ENCODE measurements around the gene MUS81.

MUS81 gene

DNA sequence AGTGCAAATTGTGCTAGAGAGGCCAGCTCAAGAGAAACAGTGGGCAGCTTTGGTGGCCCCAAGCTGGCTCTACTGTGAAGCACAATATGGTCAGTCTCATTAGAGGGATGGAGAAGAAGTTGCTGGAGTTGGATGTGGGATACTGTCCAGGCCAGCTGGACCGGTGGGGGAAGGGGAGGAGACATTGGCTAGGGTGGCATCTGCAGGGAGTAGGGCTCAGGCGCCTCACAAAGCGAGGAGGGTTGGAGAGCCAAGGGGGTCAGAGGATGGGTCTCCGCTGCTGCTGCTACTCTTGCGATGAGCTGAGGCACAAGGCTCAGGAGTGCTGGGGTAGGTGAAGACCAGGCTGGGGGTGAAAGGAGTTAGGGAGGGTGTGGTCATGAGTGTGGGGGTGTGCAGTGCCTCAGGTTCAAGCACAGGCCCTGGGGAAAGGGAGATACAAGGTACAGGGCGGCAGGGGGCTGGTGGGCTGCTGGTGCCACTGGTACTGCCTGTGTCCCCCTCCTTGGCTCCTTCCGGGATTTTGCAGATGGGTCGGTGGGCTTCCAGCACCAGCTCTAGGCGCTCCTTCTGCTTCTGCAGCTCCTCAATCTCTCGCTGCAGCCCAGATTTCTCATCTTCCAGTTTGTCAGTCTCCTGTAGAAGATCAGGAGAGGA, 32.6 kb downstream of the MUS81 start:
- DNase-seq (ENCODE audit: low read depth): no peak

DNA sequence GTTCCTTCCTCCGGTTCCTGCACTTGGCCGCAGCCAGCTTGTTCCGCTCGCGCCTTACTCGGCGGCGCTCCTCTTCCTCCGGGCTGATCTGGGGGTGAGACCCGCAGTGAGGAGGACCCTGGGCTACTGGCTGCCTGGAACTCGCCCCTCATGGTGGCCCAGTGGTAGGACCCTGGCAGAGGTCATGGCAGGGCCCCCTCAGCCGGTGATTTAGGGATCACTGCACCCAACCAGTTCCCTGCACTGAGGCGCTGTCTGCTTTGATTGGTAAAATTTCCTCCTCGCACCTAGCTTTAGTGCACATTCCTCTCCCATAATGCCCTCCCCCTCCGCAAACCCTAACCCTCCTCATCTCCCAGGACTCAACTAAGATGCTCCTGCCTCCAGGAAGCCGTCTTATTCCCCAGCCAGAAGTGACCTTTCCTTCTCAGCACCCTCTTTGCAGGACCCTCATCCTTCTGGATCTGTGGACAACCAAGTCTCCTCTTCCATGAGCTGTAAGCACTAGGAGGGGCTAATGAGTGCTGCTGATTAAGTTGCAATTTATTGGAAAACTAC, 33.9 kb downstream of the MUS81 start:
- no peak for DNase-seq (ENCODE audit: low read depth)

DNA sequence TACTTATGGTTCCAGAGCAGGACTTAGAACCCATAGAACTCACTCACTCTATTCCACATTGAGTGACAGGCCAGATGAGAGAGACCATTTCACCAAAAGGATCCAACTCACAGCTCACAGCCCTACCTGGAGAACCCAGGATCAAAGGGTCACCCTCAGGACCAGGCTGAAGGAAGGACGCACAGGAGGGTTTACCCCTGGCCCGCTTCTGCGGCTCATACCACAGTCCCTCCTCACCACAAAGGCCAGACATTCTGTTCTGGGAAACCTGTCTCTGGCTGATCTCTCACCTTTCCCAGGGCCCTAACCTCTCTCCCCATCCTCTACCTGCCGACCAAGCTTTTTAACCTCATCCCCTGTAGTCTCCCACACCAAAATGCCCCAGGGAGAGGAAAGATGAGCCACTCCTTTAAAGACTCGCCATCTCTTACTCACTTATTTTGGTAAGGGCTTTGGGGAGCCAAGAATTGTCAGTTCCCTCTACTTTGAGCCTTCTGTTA, 35.3 kb downstream of the MUS81 start:
- no peak for DNase-seq (ENCODE audit: low read depth)

DNA sequence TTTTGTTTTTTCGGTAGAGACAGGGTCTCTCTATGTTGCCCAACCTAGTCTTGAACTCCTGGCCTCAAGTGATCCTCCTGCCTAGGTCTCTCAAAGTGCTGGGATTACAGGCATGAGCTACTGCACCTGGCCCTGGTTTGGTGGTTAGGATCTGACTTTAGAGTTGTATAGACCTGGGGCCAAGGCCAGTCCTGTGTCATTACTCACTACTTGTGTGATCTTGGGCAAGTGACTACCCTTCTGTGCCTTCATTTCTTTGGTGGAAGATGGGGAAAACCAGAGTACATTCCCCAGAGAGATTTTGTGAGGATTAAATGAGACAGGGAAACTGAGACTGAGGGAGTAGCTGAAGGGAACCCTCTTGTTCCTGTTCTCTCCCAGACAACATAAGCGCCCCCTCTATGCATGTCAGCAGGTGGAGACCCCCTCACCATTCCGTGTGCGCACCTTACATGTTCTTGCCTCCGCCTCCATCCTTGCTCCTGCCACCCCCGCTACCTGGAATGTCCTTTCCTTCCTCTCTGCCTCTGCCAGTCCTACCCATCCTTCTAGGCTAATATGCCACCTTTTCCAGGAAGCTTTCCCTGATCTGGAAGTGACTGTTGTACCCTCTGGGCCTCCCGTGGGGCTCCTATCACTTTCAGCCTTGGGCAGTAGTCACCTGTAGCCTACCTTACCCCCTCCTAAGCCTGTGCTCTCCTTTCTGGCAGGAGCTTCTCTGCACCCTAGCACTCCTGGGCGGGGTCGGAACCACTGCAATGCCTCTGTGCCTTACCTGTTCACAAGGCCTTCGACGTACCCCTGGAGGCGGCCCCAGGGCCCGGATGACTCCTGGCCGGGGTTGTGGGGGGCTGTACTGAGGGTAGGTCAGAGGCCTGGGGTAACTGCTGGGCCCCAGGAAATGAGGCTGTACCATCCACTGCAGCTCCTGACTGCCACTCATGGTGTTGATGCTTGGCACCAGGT, 36.1 kb downstream of the MUS81 start:
- no peak for DNase-seq (ENCODE audit: low read depth)

DNA sequence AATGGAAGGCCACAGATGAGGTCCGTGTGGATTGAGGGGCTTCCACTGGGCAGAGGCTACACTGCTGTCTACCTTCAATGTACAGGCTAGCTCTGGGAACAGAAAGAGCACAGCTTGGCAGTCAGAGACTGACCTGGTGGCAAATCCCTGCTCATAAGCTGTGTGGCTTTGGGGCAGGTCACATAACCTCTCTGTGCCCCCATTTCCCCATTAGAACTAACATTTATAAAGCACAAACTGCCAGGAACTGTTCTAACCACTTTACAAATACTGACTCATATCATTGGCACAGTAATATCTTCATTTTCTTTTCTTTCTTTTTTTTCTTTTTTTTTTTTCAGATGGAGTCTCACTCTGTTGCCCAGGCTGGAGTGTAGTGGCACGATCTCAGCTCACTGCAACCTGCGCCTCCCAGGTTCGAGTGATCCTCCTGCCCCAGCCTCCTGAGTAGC, 36.8 kb downstream of the MUS81 start:
- no peak for DNase-seq (ENCODE audit: low read depth)

DNA sequence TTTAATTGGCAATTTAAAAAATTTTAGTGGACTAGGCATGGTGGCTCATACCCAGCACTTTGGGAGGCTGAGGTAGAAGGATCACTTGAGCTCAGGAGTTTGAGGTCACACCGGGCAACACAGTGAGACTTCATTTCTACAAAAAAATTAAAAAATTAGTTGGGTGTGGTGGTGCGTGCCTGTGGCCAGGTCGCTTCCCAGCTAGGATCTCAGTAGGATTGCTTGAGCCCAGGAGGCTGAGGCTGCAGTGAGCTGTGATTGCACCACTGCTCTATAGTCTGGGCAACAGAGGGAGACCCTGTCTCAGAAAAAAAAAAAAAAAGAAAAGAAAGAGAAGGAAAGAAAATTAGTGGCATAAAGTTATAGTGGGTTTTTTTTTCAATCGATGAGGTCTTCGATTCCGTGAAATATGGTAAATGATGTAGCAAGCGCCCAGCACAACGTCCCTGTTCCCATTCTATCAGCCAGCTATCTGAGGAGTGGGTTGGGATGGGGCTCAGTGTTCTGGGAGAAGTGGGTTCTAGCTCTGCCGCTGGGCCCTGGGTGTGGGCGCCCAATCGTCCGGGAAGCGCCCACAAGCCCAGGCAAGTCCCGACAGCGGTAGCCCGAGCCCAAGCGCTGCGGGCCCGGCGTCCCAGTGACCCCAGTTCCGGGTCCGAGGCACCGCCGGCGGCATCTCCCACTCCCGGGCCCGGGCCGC, 38.6 kb downstream of the MUS81 start:
- DNase-seq (ENCODE audit: low read depth): no peak

DNA sequence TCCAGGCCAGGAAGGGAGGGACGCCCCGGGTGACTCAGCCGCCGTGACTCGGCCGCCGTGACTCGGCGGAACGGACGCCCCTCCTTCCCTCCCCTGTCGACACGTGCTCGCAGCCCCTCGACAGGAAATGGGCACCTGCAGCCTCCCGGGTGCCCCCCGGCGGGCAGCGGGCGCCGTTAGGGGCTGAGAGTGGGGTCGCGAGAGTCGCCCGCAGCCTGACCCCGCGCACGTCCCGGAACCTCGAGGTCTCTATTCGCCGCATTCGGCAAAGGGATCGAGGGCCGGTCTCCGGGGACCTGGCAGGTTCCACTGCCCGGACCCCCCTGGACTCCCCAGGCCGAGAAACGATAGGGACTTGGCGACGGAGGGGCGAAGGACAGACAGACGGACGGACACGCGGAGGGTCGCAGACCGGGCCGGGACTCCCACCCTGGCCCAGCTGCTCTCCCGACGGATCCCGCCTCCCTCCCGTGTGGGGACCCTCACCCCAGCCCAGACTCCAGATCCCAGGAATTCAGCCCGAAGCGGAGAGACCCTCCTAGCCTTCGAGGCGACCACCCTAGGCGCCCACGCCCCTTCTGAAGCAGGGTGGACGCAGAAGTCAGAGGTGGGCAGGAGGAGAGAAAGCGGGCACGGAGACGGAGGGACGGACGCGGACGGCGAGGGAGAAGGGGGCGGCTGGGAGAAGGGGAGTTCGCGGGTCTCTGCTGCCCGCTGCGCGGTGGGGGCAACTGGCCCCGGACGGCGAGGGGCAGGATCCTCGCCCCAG, 39.3 kb downstream of the MUS81 start:
- DNase-seq (ENCODE audit: low read depth): no peak

DNA sequence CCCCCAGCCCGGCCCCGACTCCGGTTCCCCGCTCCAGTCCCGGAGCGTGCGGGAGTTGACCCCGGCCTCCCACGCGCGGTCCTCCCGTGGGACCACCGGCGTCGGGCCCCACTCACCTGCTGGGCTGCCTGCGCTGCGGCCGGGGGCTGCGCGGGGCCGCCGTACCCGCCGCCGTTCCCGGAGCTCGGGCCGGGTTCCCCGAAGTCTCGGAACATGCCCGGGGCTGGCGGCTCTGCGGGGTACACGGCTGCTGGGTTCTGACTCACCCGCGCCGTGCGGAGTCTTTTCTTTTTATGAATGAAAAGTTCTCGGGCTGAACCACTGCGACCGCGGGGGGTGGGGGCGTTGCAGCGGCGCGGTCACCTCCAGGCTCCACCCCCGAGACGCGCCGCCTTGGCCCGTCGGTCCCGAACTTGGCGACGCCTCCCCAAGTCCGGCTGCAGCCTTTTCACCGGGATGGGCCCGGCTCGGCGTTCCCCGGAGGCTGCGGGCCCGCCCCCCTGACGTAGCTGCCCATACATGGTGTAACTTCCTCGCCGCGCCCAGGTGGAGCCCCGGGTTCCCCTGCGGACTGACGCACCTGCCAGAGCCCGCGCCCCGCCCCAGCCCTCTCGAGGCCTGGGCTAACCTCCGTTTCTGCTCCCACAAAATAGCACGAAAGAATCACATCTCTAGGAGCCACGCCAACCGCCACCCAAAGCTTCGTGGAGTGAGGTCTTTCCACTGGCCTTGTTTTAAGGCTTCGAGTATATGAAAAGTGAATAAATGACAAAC, 40.1 kb downstream of the MUS81 start, which contains the start of gene FOSL1:
Gene FOSL1 (minus strand): TSS at position 264 of the 774 bp plus-strand sequence. CDS start 49 bp downstream, at position 215.
- peak; percentile 78 for DNase-seq (ENCODE audit: low read depth)

DNA sequence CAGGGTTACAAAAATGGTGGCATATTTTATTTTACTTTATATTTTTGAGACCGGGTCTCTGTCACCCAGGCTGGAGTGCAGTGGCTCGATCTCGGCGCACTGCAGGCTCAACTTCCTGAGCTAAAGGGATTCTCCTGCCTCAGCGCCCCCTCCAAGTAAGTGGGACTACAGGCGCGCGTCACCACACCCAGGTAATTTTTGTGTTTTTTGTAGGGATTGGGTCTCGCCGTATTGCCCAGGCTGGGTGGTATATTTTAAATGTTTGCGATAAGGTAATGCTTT, 40.6 kb downstream of the MUS81 start:
- no peak for DNase-seq (ENCODE audit: low read depth)

DNA sequence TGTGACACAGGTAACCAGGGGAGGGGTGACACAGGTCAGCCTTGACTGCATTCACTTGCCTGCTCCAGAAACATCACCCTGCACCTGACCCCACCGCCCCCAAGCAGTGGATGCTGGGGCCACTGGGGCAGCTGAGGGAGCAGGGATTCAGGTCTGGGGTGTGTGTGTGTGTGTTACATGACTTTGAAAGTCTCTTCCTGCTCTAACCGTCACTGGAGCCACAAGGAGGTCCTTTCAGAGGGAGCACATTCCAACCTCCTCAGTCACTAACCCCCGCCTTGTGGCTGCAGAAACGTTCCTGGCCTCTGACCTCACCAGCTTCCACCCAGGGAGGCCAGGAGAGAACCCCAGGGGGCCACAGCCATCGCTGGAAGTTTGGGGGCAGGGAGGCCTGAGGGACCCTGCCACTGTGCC, 42.8 kb downstream of the MUS81 start:
- DNase-seq (ENCODE audit: low read depth): no peak

DNA sequence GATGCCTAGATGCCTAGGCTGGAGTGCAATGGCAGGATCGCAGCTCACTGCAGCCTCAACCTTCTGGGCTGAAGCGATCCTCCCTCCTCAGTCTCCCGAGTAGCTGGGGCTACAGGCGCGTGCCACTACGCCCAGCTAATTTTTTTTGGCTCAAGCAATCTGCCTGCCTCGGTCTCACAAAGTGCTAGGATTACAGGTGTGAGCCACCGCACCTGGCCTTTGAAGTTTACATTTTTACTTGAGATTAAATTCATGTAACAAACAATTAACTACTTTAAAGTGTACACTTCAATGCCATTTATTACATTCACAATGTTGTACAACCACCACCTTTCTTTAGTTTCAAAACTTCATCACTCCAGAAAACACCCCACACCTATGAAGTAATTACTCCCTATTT, 43.5 kb downstream of the MUS81 start:
- no peak for DNase-seq (ENCODE audit: low read depth)

DNA sequence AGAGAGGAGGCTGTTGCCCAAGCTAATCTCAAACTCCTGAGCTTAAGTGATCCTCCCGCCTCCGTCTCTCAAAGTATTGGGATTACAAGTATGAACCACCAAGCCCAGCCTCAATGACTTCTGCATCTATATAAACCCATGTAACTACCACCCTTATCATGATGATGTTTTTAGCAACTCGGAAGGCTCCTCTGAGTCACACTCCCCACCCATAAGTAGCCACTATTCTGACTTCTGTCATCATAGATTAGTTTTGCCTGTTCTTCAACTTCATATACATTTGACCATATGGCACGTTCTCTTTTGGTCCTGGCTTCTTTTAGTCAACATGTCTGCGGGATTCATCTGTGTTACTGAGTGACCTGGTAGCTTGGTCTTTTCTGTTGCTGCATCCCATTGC, 46.4 kb downstream of the MUS81 start:
- DNase-seq (ENCODE audit: low read depth): no peak

DNA sequence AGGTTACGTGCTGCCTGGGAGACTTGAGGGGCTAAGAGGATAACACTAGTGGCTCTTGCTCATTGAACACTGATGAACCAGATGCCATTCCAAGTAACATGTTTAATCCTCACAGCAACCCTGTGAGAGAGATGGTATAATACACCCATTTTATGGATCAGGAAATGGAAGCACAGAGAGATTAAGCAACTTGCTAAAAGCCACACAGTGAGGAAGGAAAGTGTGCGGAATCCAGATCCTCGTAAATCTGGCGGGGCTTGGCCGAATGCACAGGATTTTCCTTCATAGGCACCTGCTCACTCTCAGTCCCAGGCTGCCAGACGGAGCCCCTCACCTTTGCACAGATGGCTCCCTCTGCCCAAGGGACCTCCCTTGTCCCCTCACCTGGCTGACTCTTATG, 47.6 kb downstream of the MUS81 start:
- no peak for DNase-seq (ENCODE audit: low read depth)

DNA sequence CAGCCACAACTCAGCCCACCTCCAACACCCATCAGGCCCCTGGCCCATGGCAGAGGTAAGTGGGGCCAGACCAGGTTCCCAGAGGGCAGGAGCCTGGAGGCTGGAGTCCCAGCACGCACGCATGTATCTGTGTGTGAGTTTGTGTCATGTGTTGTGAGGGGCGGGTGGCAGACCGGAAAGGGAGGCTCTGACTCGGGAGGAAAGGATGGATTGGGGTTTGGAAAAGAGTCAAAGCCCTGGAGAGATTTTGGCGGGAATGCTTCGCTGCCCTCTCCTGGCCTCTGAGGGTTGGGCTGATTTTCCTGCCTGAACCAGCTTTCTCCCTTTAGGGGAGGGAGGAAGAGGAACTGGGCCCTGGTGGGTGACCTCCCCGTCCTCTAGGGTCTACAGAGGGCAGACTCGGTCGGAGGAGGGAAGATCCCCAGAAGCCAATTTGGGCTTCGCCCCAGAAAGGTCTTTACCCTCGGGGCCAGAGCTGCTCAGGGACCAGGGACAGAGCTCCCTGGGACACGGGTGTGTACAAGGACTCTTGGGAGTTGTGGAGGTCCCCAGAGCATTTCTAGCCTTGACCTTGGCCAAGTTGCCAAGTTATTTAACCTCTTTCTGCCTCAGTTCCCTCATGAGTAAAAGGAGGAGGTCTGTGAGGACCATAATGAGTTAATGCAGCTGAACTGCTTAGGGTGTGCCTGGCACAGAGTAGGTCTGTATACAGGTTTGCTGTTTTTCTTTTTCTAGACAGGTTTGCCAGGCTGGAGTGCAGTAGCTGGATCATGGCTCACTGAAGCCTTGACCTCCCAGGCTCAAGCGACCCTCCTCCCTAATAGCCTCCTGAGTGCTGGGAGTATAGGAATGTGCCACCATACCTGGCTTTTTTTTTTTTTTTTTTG, 51.7 kb downstream of the MUS81 start:
- no peak for DNase-seq (ENCODE audit: low read depth)

DNA sequence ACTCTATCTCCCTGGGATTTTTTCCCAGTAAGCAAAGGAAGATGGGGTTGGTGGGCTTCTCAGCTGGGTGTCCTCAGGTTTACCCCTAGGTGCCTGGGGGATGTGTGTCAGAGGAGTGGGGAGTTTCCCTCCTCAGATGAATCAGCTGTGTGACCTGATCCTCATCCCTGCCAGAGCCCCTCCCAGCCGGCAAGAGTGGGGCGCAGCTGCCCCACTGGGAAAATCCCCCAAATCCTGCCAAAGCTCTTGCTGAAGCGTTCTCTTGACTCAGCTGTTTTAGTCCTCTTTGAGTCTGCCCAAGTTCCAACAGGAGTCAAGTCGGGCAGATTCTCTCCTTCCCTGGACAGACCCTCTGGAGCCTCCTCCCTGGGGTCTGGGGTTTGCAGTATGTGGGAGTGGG, 52.6 kb downstream of the MUS81 start:
- DNase-seq (ENCODE audit: low read depth): no peak

DNA sequence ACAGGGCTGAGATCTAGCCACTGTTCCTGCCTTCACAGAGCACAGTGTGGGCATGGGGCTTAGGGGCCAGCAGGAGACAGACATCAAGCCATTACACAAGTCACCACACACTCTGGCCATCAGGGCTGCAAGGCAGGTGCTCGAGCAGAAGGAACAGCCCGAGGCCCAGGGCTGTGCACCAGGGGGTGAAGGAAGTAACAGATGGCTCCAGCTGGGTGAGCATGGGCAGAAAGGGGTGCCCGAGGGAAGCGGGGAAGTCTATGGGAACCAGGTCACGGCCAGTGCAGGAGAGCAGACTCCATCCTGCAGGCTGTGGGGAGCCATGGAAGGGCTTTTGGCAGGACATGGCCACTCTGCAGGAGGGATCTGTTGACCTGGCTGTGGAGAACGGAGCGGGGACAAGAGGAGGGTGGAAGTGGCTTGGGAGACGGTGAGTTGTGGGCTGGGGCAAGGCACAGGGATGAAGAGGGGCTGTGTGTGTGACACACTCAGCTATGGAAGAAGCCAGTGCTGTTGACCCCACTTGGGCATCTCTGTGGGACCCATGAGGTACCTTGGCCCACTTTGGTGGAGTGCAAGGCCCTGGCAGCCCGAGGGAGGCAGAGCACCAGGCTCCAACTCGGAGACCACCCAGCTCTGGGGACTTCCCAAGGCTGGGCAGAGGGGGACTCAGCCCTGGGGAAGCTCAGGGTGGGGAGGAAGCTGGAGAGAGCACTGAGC, 55.0 kb downstream of the MUS81 start:
- no peak for DNase-seq (ENCODE audit: low read depth)

DNA sequence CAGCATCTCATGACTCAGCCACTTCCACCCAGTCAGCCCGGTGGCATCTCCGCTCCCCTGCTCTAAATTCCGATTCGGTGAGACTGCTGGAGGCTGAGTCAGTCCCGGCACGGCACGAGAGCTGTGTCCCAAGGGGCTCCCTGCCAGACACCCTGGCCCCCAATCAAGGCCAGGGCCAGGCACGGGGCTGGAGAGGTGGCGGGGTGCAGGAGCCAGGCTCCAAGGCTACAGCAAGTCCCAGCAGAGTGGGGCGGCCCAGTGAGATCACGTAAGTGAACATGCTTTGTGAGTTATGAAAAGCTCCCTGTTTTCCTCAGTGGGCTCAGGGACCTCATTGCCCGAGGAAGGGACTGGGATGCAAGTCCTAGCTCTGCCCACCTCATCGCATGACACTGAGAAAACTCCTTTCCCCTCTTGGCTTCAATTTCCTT, 55.6 kb downstream of the MUS81 start:
- DNase-seq (ENCODE audit: low read depth): peak; percentile 89
